ENCODE measurements around the gene SPON2. TPM values are rescaled to one million over a fixed set of nuclear protein-coding genes. Genes with fewer than 3 reads are reported as not detected.

Gene SPON2
- 7.4 and 8.9 TPM in 2 replicates for total RNA-seq (2014; rRNA removed; shearing (Covaris generic); ENCODE audit: low replicate concordance)

- Histone ChIP-seq H3K4me3 (ENCODE audit: low read length) (no peak within 1 kb of the TSS), H3K36me3 (ENCODE audit: insufficient read depth, low read length) (no peaks in the 10 kb centered on the region), H3K79me2 (ENCODE audit: low read length) (no peaks in the 10 kb centered on the region), H3K4me1 (ENCODE audit: low read length) (peaks cover 10% of the 10 kb centered on the region), H3K9me3 (ENCODE audit: low read length) (no peaks in the 10 kb centered on the region), H3K9me2 (replicated peaks; ENCODE audit: insufficient read depth, low read length) (no peaks in the 10 kb centered on the region), H3K27ac (ENCODE audit: low read length) (no peak within 1 kb of the TSS), H4K20me1 (ENCODE audit: insufficient read depth, low read depth, low read length) (no peaks in the 10 kb centered on the region), H3K4me2 (ENCODE audit: low read depth, low read length, poor library complexity, severe bottlenecking) (no peak within 1 kb of the TSS), H3K27me3 (ENCODE audit: low read length) (no peaks in the 10 kb centered on the region), H2AFZ (ENCODE audit: low read length) (no peak within 1 kb of the TSS), H3K9ac (ENCODE audit: low read length) (no peak within 1 kb of the TSS)
- DNase-seq: no peak
These were observed at the start of gene SPON2 for GRCh38 chr4:1172228-1172851. Gene SPON2 (minus strand): TSS chr4:1172583.

- DNase-seq: no peak
- H3K79me2 ChIP-seq (ENCODE audit: low read length): peaks cover 10% of the 10 kb centered on the region
These were observed 48.9 kb upstream of the SPON2 start for GRCh38 chr4:1221155-1221870.

GRCh38 chr4:1220566-1220965 is 48.2 kb upstream of the SPON2 start:
- H3K9me3 ChIP-seq (ENCODE audit: low read length): no peaks in the 10 kb centered on the region
- H3K27me3 ChIP-seq (ENCODE audit: low read length): no peaks in the 10 kb centered on the region
- H3K4me2 ChIP-seq (ENCODE audit: low read depth, low read length, poor library complexity, severe bottlenecking): peak overlapping the region; percentile 100
- H3K27ac ChIP-seq (ENCODE audit: low read length): peak overlapping the region; percentile 96
- H3K4me1 ChIP-seq (ENCODE audit: low read length): peaks cover 59% of the 10 kb centered on the region
- peaks cover 26% of the 10 kb centered on the region for H4K20me1 ChIP-seq (ENCODE audit: insufficient read depth, low read depth, low read length)
- no peak overlapping the region for H2AFZ ChIP-seq (ENCODE audit: low read length)
- peaks cover 9% of the 10 kb centered on the region for H3K36me3 ChIP-seq (ENCODE audit: insufficient read depth, low read length)
- no peak overlapping the region for H3K9ac ChIP-seq (ENCODE audit: low read length)
- H3K79me2 ChIP-seq (ENCODE audit: low read length): peaks cover 10% of the 10 kb centered on the region
- H3K9me2 ChIP-seq (replicated peaks; ENCODE audit: insufficient read depth, low read length): no peaks in the 10 kb centered on the region
- DNase-seq: no peak
- peak overlapping the region; percentile 26; the same call in 1 of the 2 replicates for H3K4me3 ChIP-seq (ENCODE audit: low read length)

More at GRCh38 chr4:1221155-1221870, 48.9 kb upstream of the SPON2 start:
- H3K4me1 ChIP-seq (ENCODE audit: low read length): peaks cover 51% of the 10 kb centered on the region
- no peak overlapping the region for H3K9ac ChIP-seq (ENCODE audit: low read length)
- H3K4me3 ChIP-seq (ENCODE audit: low read length): no peak overlapping the region
- H3K9me2 ChIP-seq (replicated peaks; ENCODE audit: insufficient read depth, low read length): no peaks in the 10 kb centered on the region
- no peak overlapping the region for H2AFZ ChIP-seq (ENCODE audit: low read length)
- H3K36me3 ChIP-seq (ENCODE audit: insufficient read depth, low read length): peaks cover 9% of the 10 kb centered on the region
- H4K20me1 ChIP-seq (ENCODE audit: insufficient read depth, low read depth, low read length): peaks cover 19% of the 10 kb centered on the region
- H3K9me3 ChIP-seq (ENCODE audit: low read length): no peaks in the 10 kb centered on the region
- H3K4me2 ChIP-seq (ENCODE audit: low read depth, low read length, poor library complexity, severe bottlenecking): peak overlapping the region; percentile 100
- peak overlapping the region; percentile 96 for H3K27ac ChIP-seq (ENCODE audit: low read length)
- no peaks in the 10 kb centered on the region for H3K27me3 ChIP-seq (ENCODE audit: low read length)

GRCh38 chr4:1219566-1219950 is 47.2 kb upstream of the SPON2 start:
- Histone ChIP-seq H3K79me2 (ENCODE audit: low read length) (peaks cover 14% of the 10 kb centered on the region), H3K4me2 (ENCODE audit: low read depth, low read length, poor library complexity, severe bottlenecking) (peak overlapping the region; percentile 100), H2AFZ (ENCODE audit: low read length) (no peak overlapping the region), H4K20me1 (ENCODE audit: insufficient read depth, low read depth, low read length) (peaks cover 33% of the 10 kb centered on the region), H3K4me1 (ENCODE audit: low read length) (peaks cover 69% of the 10 kb centered on the region), H3K9ac (ENCODE audit: low read length) (peak overlapping the region; percentile 63), H3K9me3 (ENCODE audit: low read length) (no peaks in the 10 kb centered on the region), H3K27me3 (ENCODE audit: low read length) (no peaks in the 10 kb centered on the region), H3K4me3 (ENCODE audit: low read length) (peak overlapping the region; percentile 61), H3K27ac (ENCODE audit: low read length) (peak overlapping the region; percentile 96), H3K36me3 (ENCODE audit: insufficient read depth, low read length) (peaks cover 9% of the 10 kb centered on the region; the same call in 1 of the 2 replicates), H3K9me2 (replicated peaks; ENCODE audit: insufficient read depth, low read length) (no peaks in the 10 kb centered on the region)
- no peak for DNase-seq

DNA sequence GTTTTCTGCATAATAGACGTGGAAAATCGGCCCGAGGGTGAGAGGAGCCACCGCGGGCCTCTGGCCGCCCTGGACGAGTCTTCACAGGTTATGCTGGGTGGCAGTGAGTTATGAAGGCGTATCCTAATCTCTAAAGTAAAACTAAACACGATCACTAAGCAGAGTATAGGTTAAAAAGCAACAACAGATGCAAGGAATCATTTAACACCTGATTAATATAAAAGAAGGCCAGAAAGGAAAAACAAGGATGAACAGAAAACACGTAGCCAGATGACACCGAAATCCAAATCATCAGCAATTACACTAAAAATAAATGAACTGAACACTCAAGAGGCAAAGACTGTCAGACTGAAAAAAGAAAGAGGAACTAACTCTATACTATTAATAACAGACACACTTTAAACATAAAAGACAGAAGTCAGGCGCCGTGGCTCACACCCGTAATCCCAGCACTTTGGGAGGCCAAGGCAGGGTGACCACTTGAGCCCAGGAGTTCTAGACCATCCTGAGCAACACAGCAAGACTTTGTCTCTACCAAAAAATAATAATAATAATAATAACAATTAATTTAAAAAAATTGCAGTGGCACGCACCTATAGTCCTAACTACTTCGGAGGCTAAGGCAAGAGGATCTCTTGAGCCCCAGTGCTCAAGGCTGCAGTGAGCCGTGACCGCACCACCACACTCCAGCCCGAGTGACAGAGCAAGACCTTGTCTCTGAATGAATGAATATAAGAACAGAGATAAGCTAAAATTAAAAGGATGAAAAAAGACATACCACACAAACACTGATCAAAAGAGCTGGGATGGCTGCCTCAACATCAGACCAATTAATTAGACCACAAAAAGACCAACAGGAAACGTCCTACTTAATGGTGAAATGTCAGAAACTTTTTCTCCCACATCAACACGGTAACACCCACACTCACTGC is 46.5 kb upstream of the SPON2 start:
- Histone ChIP-seq H3K27me3 (ENCODE audit: low read length) (no peaks in the 10 kb centered on the region), H3K9ac (ENCODE audit: low read length) (peak overlapping the region; percentile 63), H3K79me2 (ENCODE audit: low read length) (peaks cover 15% of the 10 kb centered on the region), H3K9me2 (replicated peaks; ENCODE audit: insufficient read depth, low read length) (no peaks in the 10 kb centered on the region), H3K4me1 (ENCODE audit: low read length) (peaks cover 71% of the 10 kb centered on the region), H3K4me3 (ENCODE audit: low read length) (peak overlapping the region; percentile 67), H2AFZ (ENCODE audit: low read length) (no peak overlapping the region), H3K27ac (ENCODE audit: low read length) (peak overlapping the region; percentile 96), H3K9me3 (ENCODE audit: low read length) (no peaks in the 10 kb centered on the region), H4K20me1 (ENCODE audit: insufficient read depth, low read depth, low read length) (peaks cover 37% of the 10 kb centered on the region), H3K4me2 (ENCODE audit: low read depth, low read length, poor library complexity, severe bottlenecking) (peak overlapping the region; percentile 100), H3K36me3 (ENCODE audit: insufficient read depth, low read length) (peaks cover 9% of the 10 kb centered on the region; the same call in 1 of the 2 replicates)
- DNase-seq: peak; percentile 91

GRCh38 chr4:1217366-1217765 is 45.0 kb upstream of the SPON2 start:
- Histone ChIP-seq H3K4me3 (ENCODE audit: low read length) (peak overlapping the region; percentile 21; the same call in 1 of the 2 replicates), H3K9me2 (replicated peaks; ENCODE audit: insufficient read depth, low read length) (no peaks in the 10 kb centered on the region), H3K4me2 (ENCODE audit: low read depth, low read length, poor library complexity, severe bottlenecking) (peak overlapping the region; percentile 100), H3K36me3 (ENCODE audit: insufficient read depth, low read length) (peaks cover 9% of the 10 kb centered on the region; the same call in 1 of the 2 replicates), H3K27me3 (ENCODE audit: low read length) (no peaks in the 10 kb centered on the region), H3K9me3 (ENCODE audit: low read length) (no peaks in the 10 kb centered on the region), H2AFZ (ENCODE audit: low read length) (no peak overlapping the region), H3K4me1 (ENCODE audit: low read length) (peaks cover 73% of the 10 kb centered on the region), H3K79me2 (ENCODE audit: low read length) (peaks cover 15% of the 10 kb centered on the region), H4K20me1 (ENCODE audit: insufficient read depth, low read depth, low read length) (peaks cover 40% of the 10 kb centered on the region), H3K27ac (ENCODE audit: low read length) (peak overlapping the region; percentile 96), H3K9ac (ENCODE audit: low read length) (peak overlapping the region; percentile 42)
- no peak for DNase-seq

DNA sequence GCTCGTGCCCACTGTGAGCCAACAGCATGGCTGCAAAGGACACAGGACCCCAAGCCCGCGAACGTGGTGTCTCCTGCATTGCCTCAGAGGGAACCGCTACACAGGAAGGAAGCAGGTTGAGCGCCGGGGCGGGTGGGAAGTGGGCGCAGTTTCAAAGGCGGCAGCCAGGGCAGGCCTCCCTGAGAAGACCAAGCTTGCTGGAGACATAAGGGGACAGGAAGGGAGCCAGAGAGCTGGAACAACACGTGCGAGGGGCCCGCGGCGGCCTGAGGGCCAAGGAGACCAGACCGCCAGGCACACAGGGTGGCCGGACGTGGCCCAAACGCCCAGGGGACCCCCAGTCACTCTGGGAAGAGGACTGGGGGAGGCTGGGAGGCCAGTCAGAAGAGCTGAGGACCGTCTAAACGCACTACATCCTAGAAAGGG is 44.5 kb upstream of the SPON2 start:
- peak; percentile 70 for DNase-seq
- Histone ChIP-seq H3K4me1 (ENCODE audit: low read length) (peaks cover 73% of the 10 kb centered on the region), H4K20me1 (ENCODE audit: insufficient read depth, low read depth, low read length) (peaks cover 41% of the 10 kb centered on the region), H3K79me2 (ENCODE audit: low read length) (peaks cover 15% of the 10 kb centered on the region), H3K4me3 (ENCODE audit: low read length) (no peak overlapping the region; the same call in 1 of the 2 replicates), H3K9me3 (ENCODE audit: low read length) (no peaks in the 10 kb centered on the region), H3K36me3 (ENCODE audit: insufficient read depth, low read length) (peaks cover 9% of the 10 kb centered on the region; the same call in 1 of the 2 replicates), H3K9ac (ENCODE audit: low read length) (peak overlapping the region; percentile 42), H3K9me2 (replicated peaks; ENCODE audit: insufficient read depth, low read length) (no peaks in the 10 kb centered on the region), H3K4me2 (ENCODE audit: low read depth, low read length, poor library complexity, severe bottlenecking) (peak overlapping the region; percentile 100), H3K27ac (ENCODE audit: low read length) (peak overlapping the region; percentile 96), H3K27me3 (ENCODE audit: low read length) (no peaks in the 10 kb centered on the region), H2AFZ (ENCODE audit: low read length) (no peak overlapping the region)

All from Karpas-422 (cell line).